Activated CD8-positive, alpha-beta memory T cell treated with anti-CD3 and anti-CD28 coated beads, Interleukin-2, amount 10 ng/mL, durations not matched to agents 7 days and 5 days (primary cell): ENCODE results near the gene IL17RB. TPM values are rescaled to one million over a fixed set of nuclear protein-coding genes. Genes with fewer than 3 reads are reported as not detected.

ENCODE experiments used
- ATAC-seq: fragments of 150-1000 bp; cut with Tn5 transposase; one replicate; pipeline ENCODE4 v1.10.0; 2021; ENCODE audit warnings: moderate library complexity
- CTCF ChIA-PET: fragments of 350-600 bp; sonication (Branson Sonifier 250); formaldehyde crosslinking; loops from one replicate; lab custom pipeline; 2021; ENCODE audit warnings: antibody characterized with exemption; lab: Charles Lee
- DNase-seq: peaks from one replicate; pipeline ENCODE4 v3.0.0-alpha.2; 2020
- H3K27ac Mint-ChIP-seq: one replicate; pipeline ENCODE4 v1.8.0; 2021; ENCODE audit warnings: mild to moderate bottlenecking, mixed read lengths
- H3K27me3 Mint-ChIP-seq: one replicate; pipeline ENCODE4 v1.8.0; 2021; ENCODE audit warnings: mixed read lengths
- H3K36me3 Mint-ChIP-seq: one replicate; pipeline ENCODE4 v1.8.0; 2021; ENCODE audit warnings: mild to moderate bottlenecking, mixed read lengths
- H3K4me1 Mint-ChIP-seq: one replicate; pipeline ENCODE4 v1.8.0; 2021; ENCODE audit warnings: mixed read lengths
- H3K4me3 Mint-ChIP-seq: one replicate; pipeline ENCODE4 v1.8.0; 2021; ENCODE audit warnings: mild to moderate bottlenecking, moderate library complexity, mixed read lengths
- H3K9me3 Mint-ChIP-seq: one replicate; pipeline ENCODE4 v1.8.0; 2022; ENCODE audit warnings: low read depth, mixed read lengths
- total RNA-seq, 2 experiments: library from RNA; stranded (reverse); gene quantifications; one replicate each; pipeline ENCODE4 v1.2.3, GENCODE V29; 2021

The IL17RB gene
- total RNA-seq, 2 experiments from 2014 or later = 2.4 to 7.0 TPM

DNA sequence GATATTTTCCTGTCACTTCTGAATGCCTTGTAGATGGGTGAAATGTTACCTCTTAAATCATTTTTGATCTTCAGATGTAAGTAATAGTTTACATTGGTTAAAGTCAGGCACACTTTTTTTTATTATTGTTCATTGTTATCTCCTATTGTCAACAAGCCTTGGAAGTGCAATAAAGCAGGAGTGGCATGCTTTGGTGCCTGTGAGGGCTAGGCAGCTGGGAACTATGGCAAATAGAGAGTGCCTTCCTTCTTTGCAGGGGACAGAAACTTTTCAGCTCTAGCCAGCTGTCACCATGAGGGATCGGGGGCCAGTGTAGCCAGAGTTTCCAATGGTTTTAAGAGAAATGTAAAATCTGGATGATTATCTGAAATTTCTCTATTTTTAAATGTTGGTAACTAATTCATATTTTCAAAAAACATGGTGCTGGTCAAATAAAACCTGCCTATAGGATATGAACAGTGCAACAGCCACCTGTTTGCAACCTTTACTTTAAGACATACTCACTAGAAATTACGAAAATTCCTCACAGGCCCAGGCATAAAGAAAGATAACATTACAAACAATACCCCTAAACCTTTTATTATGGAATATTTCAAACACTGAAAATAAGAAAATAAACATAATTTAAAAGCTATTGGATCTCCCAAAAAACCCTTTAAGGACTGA, 54.4 kb downstream of the IL17RB start:
- ATAC-seq = no peak
- H3K36me3 Mint-ChIP-seq = no peaks in the 10 kb centered on the region
- H3K9me3 Mint-ChIP-seq = no peaks in the 10 kb centered on the region
- no peak overlapping the region for H3K4me3 Mint-ChIP-seq
- peaks cover 31% of the 10 kb centered on the region for H3K27me3 Mint-ChIP-seq
- no peak for DNase-seq
- H3K4me1 Mint-ChIP-seq = no peaks in the 10 kb centered on the region
- CTCF ChIA-PET = no interaction called here
- no peak overlapping the region for H3K27ac Mint-ChIP-seq

GRCh38 chr3:53902067-53902466, 55.7 kb downstream of the IL17RB start:
- CTCF ChIA-PET = no interaction called here
- Mint-ChIP-seq H3K4me1 (no peaks in the 10 kb centered on the region), H3K36me3 (peaks cover 2% of the 10 kb centered on the region), H3K9me3 (no peaks in the 10 kb centered on the region), H3K4me3 (no peak overlapping the region), H3K27me3 (peaks cover 42% of the 10 kb centered on the region), H3K27ac (no peak overlapping the region)
- DNase-seq (no peak), ATAC-seq (no peak)

DNA sequence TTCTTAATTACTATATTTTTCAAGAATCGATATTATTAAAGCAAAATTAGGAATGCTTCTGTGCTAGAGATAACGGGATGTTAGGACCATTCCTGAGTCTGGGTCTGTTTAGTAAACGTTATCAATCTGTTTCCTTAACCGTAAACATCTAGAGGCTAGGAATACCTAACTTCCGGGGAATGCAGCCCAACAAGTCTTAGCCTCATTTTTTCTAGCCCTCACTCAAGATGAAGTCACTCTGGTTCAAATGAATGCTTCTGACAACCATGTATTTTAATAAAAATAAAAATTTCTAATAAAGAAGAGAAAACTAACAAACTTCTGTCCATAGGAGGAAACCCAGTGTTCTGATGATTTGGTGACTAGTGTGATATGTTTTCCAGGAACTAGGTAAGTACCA, 56.3 kb downstream of the IL17RB start:
- Mint-ChIP-seq H3K27ac (no peak overlapping the region), H3K27me3 (peaks cover 41% of the 10 kb centered on the region), H3K4me1 (no peaks in the 10 kb centered on the region), H3K9me3 (no peaks in the 10 kb centered on the region), H3K4me3 (no peak overlapping the region), H3K36me3 (peaks cover 2% of the 10 kb centered on the region)
- no peak for ATAC-seq
- CTCF ChIA-PET = no interaction called here
- no peak for DNase-seq

DNA sequence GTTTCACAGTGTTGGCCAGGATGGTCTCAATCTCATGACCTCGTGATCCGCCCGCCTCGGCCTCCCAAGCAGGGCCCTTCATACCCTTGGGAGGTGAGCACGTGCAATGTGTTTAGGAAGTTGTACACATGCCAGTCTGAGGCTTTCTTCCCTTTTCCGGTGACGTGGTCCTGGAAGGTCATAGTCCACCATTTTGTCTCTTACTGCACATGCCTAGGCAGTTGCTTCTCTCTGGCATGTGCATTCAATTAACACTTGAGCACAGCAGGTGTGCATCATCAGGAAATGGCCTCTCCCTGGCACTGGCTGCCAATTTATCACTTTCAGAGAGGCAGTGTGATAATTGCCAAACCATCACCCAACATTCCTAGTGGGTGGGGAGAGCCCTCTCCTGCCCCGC, 67.0 kb downstream of the IL17RB start:
- DNase-seq (no peak), ATAC-seq (no peak)
- Mint-ChIP-seq H3K36me3 (no peaks in the 10 kb centered on the region), H3K27me3 (peaks cover 59% of the 10 kb centered on the region), H3K9me3 (no peaks in the 10 kb centered on the region), H3K4me1 (no peaks in the 10 kb centered on the region), H3K27ac (no peak overlapping the region), H3K4me3 (no peak overlapping the region)
- CTCF ChIA-PET = no interaction called here

Other genes with a start within 250 kb of the IL17RB start
- 1 to 10 TPM in 1 of 2 experiments, under 1 TPM in 1; 0.53 to 1.0 TPM for gene CHDH, start 149 bp upstream of the IL17RB start, total RNA-seq
- 10 to 100 TPM; 28.9 to 42.2 TPM for gene ACTR8, start 35.6 kb downstream of the IL17RB start, total RNA-seq
- 10 to 100 TPM; 56.5 to 60.0 TPM for gene SELENOK, start 45.3 kb downstream of the IL17RB start, total RNA-seq